Measurements from ENCODE around the gene CHCHD4.

GRCh38 chr3:14152963-14153355, 28.3 kb upstream of the CHCHD4 start:
- TF ChIP-seq EZH2 (IDR thresholded peaks at IDR 0.05; ENCODE audit: borderline replicate concordance, low read depth, low read length, poor library complexity, severe bottlenecking) (no peak), CTCF (conservative IDR thresholded peaks at IDR 0.05; ENCODE audit: low read depth, low read length) (no peak; the same call in 1 of the 2 replicates)
